GM10266 (cell line): ENCODE data around the gene LITAF.

Experiments used
- DNase-seq: peaks from one replicate; pipeline ENCODE4 v3.0.0; 2012; ENCODE audit errors: extremely low spot score
- CTCF ChIP-seq: IDR thresholded peaks from 2 replicates; pipeline ENCODE4 v1.5.1; 2012; ENCODE audit warnings: mild to moderate bottlenecking, low read depth; ENCODE audit not compliant: control insufficient read depth, insufficient read depth; ENCODE audit errors: missing control alignments

LITAF gene

DNA sequence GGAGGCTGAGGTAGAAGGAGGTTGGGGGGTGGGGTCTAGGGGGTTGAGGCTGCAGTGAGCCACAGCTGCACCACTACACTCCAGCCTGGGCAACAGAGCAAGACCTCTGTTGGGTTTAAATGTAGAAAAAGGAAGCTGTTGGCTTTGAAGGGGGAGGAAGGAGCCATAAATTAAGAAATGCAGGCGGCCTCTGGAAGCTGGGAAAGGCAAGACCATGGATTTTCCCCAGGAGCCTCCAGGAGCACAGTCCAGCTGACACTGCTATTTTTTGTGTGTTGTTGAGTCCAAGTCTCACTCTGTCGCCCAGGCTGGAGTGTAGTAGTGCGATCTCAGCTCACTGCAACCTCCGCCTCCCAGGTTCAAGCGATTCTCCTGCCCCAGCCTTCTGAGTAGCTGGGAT is 15.9 kb downstream of the LITAF start:
- no peak for TF ChIP-seq CTCF
- DNase-seq = no peak

- no peak for DNase-seq
- no peak for TF ChIP-seq CTCF
These were observed 16.5 kb downstream of the LITAF start for GRCh38 chr16:11570258-11570657.

DNA sequence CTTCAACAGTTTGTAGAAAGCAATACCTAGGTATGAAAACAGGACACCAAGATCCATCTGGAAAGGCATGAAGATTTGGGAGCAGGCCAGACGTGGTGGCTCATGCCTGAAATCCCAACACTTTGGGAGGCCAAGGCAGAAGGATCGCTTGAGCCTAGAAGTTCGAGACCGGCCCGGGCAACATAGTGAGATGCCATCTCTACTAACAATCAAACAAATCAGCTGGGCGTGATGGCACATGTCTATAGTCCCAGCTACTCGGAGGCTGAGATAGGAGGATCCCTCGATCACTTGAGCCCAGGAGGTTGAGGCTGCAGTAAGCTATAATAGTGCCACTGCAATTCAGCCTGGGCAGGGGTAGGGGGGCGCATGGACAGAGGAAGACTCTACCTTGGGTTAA is 20.3 kb downstream of the LITAF start:
- TF ChIP-seq CTCF = no peak

DNA sequence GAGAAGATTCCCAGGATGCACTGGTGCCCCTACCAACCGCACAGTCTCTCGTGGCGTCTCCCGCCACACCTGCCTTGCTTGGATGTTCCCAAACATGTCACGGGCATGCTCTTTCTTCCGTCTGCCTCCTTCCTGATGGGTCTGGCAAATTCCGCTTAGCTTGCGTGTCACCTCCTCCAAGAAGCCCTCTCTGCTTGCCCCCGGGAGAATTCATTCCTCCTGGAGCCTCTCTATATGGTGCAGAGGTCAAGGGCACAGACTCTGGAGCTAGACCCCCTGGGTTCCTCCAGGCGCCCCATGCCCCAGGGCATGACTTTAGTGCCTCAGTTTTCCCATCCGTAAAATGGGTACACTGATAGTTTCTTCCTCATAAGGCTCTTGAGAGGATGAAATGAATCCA is 21.1 kb downstream of the LITAF start:
- no peak for DNase-seq
- no peak for TF ChIP-seq CTCF

More for the DNA sequence above, 20.3 kb downstream of the LITAF start:
- DNase-seq = no peak

DNA sequence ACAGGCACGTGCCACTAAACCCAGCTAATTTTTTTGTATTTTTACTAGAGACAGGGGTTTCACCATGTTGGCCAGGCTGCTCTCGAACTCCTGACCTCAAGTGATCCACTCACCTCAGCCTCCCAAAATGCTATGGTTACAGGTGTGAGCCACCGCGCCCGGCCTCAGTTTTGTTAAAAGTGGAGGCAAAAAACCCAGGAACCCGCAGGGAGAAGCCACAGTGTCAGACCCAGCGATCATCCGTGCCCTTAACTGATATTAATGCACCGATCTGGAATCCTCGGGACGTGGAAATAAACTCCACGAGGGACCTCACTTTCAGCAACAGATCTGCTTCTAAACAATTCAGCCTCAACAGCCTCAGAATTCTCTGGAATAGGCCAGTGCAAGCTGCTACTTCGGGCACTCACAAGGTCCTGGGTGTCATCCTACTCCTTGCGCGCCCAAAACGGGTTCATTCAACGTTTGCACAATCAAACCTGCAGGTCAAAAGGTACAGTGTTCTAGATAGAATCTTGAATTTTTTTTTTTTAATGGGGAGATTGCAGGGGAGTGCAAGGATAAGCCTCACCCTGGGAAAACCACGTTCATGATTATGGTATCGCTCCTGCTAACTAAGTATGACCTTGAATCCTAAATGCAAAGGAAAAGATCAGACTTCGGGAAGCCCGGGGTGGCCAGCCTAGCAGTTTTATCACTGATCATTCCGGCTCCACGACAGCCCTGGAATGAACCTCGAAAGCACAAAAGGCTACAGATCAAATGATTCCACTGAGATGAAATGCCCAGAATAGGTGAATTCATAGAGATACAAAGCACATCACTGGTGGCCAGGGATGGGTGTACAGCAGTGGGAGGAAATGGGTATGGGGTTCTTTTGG is 22.4 kb downstream of the LITAF start:
- no peak for TF ChIP-seq CTCF
- DNase-seq = no peak

GRCh38 chr16:11563493-11564040 is 23.2 kb downstream of the LITAF start:
- TF ChIP-seq CTCF = no peak
- DNase-seq = no peak

DNA sequence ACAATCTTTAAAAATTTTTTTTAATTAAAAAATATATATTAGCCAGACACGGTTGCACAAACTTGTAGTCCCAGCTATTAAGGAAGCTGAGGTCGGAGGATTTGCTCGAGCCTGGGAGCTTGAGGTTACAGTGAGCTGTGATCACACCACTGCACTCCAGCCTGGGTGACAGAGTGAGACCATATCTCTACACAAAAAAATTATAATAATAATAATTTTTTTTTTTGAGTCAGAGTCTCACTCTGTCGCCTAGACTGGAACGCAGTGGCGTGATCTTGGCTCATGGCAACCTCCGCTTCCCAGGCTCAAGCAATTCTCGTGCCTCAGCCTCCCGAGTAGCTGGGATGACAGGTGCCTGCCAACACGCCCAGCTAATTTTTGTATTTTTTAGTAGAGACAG is 23.8 kb downstream of the LITAF start:
- no peak for DNase-seq
- no peak for TF ChIP-seq CTCF
